Activated CD4-positive, CD25-positive, alpha-beta regulatory T cell (primary cell): ENCODE results near the gene TMPRSS11A.
A peak's percentile ranks its signal among the peaks of the same experiment; 100 is the strongest.

ENCODE experiments used
- DNase-seq, 4 experiments: peaks; one replicate each; lab custom pipeline; 2025; lab: John Stamatoyannopoulos, UW

TMPRSS11A gene

DNA sequence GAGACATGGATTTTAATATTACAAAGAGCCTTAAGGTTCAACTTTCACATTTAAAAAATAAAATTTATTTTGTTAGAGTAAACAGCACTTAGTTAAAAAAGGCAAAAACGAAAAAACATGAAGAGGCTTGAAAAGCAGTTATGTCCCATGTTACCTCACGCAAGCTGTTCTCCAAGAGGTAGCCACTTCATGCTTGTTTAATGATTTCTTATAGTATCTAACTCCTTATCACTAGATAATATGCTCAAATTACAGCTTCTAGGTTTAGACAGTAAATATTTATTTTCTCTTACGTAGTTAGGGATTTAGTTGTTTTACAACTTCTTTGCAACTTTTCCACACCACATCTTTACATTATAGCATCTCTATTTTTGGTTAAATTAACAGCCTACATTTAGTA lies 51.7 kb downstream of the TMPRSS11A start:
- DNase-seq = no peak

DNA sequence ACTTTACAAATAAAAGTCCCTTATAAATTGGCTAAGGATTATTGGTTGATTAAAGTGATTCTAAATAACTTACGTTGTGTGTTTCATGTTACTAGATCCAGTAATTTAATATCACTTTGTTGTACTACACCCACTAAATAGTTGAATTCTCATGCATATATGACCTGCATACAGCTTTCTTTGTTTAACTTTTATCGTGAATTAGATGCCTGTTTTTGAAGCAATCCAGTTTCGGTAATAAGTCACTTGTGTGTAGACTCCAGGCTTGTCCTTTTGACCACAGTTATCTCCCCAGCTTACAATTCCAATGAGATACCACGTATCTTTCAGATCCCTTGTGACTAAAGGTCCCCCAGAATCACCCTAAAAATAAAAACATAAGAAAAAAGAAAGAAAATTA lies 52.2 kb downstream of the TMPRSS11A start:
- no peak for DNase-seq

DNA sequence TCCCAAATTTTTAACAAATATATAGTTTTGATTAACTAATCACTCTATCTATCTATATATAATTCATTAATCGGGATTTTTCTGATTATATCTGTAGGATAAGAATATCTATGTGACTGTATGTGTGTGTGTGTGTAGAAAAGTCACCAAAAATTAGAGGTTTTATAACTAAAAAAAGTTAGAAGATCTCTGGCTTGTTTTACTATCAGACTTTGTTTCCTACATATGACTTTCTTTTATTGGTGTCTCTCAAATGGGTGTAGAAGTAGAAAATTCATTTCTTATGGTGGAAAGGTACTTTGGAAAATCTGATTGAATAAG lies 52.7 kb downstream of the TMPRSS11A start:
- DNase-seq = no peak

DNA sequence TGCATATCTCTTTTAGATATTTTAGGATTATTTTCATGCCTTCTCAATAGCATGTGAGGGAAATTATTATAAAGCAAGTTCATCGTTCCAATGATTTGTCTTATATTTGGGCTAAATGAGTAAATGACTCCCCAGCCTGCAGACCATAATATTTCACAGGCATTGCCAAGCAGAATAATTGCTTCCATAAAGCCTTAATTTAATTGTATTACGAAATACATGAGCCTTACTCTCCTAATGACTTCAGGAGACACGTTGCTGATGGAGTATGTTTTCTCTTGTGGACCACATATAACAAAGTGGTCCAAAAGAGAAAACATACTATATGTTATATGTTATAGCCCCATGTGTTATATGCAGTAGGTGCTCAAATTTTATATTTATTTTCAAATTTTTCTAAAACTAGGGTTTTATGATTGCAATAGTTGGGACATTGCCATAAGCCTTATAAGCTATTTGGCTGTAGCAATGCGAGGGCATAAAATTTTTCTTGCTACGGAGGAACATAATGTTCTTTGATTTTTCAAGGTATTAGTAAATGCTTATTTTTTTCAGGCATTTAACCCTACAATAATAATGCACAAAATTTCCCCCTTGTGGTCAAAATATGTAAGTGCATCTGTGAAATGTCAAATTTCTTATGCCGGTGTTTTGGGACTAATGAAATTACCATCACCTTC lies 53.2 kb downstream of the TMPRSS11A start:
- no peak for DNase-seq

DNA sequence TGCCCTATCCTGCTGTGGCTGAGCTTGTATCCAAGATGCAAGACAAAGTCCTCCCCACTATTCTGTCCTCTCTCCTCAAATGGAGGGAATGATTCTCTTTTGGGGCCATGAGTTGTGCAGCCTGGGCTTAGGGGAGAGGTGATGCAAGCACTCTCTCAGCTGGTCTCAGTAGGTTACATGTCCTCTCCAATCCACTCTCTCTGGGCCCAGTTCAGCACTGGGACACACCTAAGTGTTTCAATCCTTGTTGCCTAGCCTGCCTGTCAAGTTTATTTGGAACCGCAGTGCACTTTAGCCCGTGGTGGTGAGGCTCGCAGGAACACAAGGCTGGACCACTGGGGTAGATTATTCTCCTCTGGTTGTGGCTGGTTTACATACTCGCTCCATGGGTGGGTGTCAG lies 55.6 kb downstream of the TMPRSS11A start:
- DNase-seq = no peak

DNA sequence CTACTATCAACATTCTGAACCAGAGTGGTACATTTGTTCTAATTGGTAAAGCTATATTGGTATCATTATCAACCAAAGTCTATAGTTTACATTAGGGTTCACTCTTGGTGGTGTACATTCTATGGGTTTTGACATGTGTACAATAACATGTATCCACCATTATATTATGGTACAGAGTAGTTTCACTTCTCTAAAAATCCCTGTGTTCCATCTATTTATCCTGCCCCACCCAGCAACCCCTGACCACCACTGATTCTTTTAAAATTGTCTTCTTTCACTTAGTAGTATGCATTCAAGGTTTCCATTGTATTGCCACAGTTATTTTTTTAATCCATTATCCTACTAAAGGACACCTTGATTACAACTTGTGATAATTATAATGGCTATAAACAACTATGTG lies 64.2 kb downstream of the TMPRSS11A start:
- DNase-seq = no peak

DNA sequence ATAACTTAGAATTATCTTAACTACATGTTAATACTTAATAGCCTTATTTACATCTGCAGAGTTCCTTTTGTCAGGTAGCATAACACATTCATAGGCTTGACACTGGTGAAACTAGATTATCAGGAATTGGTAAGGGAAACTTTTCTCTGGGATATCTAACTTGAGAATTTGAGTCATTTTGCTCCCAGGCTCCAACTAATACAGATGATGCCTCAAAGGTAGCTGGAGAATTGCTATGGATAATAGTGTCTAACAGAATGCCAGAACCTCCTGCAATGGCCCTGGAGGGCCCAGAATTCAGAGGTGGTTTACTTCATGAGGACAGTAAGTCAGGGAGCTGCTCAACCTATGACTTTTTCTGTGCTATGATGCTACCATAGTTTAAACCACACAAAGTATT lies 65.6 kb downstream of the TMPRSS11A start:
- no peak for DNase-seq

DNA sequence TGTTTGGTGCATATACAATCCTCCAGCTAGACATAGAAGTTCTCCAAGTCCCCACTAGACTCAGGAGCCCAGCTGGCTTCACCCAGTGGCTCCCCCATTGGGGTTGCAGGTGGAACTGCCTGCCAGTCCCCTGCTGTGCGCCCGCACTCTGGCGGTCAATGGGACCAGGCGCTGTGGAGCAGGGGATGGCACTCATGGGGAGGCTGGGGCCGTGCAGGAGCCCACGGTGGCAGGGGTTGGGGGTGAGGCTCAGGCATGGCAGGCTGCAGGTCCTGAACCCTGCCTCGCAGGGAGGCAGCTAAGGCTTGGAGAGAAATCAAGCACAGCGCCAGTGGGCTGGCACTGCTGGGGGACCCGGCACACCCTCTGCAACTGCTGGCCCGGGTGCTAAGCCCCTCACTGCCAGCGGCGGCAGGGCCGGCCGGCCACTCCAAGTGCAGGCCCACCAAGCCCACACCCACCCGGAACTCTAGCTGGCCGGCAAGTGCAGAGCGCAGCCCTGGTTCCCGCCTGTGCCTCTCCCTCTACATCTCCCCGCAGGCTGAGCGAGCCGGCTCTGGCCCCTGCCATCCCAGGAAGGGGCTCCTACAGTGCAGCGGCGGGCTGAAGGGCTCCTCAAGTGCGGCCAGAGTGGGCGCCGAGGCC lies 66.8 kb downstream of the TMPRSS11A start:
- DNase-seq = peak in 1 of 4 experiments; percentile 1

DNA sequence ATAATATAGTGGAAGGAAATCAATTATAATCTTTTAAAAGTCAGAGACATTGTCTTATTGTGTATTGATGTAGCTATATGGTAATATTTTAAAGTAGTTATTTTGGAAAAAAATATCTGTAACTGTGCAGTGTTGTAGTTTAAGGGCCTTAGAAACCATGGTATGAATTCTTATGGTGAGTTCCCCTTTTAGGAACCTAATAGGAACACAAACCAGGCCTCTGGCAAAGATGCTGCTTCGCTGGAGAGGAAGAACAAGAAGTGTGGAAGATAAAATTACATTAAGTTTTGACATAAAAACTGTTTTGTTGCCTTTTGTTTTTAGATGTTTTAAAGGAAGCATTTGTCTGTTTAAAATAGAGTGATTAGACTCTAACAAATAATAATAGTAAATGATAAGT lies 68.6 kb downstream of the TMPRSS11A start:
- DNase-seq = no peak

DNA sequence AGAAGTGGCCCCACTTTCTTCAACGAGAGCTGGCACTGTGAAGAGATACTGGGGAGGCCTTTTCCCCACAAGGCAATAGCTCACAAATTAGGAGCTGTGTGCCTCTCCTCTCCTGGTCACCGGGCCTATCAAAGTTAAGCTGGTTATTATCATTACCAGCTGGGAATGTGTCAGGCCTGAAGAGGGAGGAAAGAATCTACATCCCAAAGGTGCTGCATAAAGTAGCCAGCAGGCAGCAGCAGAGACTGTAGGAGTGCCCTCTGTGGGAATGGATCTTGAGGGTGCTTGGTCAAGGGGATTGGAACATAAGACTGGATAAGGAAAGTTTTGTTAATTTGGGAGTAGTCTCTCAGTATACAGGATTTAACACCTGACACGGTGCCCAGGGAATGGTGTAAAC lies 70.4 kb downstream of the TMPRSS11A start:
- no peak for DNase-seq

DNA sequence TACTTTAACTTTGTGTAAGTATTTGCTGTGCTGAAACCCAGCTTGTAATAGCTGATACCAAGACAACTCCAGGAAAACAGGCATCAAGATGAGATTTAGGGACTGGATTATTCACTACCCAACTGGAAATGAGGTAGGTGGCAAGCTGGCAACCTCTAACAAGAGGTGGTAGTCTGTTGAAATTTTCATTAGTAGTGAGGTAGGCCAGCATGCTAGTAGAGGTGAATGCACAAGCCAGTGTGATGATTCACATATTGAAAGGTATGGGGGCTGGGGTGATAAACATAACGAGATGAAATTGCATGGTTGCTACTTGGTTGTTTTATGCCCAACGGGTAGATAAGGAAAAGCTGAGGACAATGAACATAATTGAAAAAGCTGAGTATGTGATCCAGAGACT lies 71.0 kb downstream of the TMPRSS11A start:
- no peak for DNase-seq

DNA sequence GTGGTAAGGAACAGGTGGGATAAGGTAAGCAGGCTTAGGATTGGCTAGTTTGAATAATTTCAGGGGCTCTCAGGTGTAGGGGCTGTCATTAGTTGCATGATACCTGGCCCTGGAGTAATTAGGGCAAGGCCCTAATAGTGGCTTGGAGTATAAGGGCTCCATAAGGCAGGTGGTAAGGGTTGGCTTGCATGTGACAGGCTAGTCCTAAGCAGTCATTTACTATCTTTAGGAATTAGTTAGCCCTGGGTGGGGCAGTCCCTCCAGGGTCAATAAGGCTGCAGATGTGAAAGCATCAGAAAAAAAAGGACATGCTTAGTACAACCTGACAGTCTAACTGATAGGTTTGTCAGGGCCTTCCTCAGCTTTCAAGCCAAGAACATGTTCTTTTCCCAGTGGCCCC lies 71.6 kb downstream of the TMPRSS11A start:
- DNase-seq = no peak

DNA sequence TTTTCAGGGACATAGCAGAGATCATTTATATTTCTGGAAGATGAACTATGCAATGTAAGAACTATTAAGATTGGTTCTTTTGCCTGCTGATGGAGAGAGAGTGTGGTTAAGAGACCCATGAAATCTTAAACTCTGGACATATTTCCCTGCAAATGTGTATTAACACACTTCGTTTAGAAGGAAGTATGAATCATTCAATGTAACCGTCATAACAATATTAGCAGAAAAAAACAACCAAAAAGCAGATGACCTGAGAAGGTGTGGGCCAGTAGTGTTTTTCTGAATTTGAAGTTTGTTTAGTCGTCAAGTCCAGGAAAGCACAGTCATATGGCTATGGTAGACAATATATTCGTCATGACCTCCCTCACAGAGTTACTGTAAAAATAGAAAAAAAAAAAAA lies 77.0 kb downstream of the TMPRSS11A start:
- no peak for DNase-seq

DNA sequence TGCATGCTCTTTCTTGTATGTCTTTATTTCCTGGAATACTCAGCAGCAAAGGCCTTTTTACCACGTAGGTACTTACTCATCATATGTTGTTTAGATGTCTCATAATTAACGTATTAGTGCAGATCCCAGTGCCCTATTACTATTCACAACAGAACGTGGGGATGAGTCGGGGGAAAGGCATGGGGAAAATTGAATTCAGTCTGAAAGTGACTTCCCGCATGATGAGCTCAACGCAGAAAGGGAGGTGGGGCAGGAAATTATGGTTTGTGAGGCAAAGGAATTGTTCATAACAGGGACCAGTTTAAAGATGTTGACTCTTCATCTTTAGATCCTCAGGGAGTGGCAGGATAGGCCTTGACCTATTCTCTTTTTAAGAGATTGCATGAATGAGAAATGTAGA lies 77.5 kb downstream of the TMPRSS11A start:
- no peak for DNase-seq

DNA sequence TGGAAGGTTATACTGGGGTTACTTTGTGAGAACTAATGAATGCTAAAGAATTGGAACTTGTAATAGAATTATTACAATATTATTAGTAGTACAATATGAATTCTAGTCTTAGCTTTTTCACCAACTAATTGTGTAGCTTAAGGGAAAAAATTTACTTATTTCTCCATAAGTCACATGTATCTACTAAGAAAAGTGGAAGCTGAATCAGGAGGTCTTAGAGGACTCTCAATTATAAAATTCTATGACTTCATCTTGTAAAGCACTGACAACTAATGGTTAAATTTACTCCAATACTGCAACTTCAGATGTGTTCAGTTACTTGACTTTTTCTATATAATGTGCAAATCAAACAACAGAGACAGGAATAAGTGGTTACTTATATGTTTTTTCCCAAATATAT lies 78.6 kb downstream of the TMPRSS11A start:
- DNase-seq = no peak

DNA sequence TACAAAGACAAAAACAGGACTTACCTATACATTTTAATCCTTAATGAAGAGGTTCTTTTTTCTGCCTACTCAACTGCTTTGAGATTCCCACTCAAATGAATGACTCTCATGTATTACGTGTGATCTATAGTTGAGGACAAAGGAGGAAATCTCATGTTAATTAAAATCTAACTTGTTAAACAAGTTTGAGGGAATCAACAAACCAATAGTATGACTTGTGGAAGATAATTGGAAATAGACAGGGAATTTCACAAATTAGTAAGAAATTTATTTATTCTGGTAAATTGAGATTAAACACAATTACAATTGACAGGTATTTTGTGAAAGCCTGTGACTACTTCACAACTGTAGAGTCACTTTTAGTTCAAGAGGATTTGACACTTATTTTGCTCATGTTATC lies 79.4 kb downstream of the TMPRSS11A start, which contains the start of gene TMPRSS11D:
TSS of gene TMPRSS11D (minus strand) at position 101 of the 400 bp plus-strand sequence. CDS start at position 32, 69 bp downstream.
- no peak for DNase-seq

DNA sequence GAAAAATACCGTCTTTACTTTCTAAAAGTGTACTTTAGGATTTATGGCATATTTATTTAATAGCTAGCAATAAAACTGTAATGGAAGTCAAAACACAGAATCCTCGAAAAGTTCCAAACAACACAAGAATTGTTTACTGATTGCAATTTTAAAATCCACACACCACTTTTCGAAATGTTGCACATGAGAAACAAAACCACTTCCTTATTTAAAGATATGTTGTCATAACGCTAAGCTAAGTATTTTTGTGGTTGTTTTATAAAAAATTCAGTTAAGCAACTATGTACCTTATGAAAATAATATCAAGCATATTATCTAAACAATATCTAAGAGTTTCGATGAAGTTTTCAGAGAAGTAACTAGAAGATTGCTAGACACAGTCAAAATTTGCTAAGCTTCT lies 79.8 kb downstream of the TMPRSS11A start:
- no peak for DNase-seq

DNA sequence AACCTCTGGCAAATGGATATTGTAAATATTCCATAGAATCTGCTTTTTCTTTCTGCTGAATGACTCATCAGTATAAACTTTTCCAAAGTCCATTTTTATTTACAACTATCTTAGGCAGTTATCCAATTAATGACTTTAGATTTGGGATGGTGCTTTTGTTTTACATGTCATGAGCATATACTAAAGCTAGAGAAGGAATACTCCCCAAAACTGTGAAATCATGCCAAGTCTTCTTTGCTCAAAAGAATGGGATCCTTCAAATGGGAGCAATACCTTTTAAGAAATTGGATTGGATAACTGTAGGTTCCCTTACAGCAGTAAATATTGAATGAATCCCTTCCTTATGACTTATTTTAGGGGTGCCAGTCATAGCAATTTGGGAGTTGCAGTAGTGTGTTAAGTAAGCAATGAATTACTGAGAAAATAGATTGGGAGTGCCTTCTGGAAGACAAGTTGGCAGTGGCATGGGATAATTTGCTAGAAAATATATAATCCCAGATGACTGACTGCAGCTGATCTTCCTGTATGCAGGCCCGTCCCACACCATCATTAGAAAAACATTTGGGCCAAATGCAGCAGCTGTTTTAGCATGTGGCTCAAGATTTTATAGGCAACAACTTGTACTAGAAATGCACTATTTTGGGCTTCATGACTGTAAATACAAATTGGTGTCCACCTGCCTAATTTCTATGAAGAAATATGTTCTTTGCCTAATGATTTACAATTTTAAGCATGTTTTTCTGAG lies 82.3 kb downstream of the TMPRSS11A start:
- no peak for DNase-seq

DNA sequence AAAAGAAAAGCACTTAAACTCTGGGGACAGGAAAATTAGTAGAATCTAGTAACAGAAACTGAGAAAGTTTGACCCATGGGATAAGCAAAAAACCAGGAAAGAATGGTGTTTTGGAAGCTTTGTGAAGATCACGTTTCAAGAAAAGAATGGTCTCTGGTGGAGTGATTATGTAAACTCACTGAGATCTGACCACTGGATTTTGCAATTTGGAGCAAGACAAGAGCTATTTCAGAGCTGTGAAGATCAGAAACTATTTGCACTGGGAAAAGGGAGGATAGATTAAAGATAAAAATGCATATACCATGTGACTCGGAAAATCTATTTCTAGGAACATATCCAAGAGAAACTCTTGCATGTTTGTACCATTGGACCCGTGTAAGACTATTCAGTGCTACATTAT lies 83.8 kb downstream of the TMPRSS11A start:
- DNase-seq = no peak

DNA sequence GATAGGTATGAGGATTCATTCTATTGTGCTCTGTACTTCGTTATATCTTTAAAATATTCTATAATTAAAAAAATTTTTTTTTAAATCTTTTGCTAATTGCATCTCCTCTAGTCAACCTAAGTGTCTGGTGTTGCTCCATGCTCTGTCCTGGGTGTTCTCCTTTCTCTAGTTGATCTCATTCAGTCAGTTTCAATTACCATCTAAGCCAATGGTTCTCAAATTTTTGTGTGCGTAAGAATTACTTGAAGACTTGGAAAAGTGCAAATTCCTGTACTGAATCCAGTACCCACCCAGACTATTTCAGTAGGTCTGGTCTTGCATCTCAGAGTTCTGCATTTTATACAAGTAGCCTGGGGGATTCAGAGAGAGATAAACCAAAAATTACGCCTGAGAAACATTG lies 86.2 kb downstream of the TMPRSS11A start:
- DNase-seq = no peak

DNA sequence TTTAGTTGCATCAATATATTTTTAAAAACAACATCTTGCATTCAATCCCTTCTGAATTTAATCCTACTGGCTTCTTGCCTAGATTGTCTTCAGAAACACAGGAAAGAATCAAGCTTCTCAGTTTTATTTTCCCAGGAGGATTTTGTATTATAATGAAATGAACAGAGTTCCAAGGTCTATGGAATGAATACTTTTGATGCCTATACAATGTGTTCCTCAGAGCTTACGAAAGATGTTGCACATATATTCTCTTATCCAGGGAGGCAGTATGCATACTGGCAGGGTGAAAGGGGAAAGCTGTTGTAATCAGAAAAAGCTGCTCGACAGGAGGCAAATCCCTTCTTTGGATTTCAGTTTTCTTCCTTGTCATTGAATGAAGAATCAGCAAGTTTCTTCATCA lies 88.3 kb downstream of the TMPRSS11A start:
- no peak for DNase-seq

DNA sequence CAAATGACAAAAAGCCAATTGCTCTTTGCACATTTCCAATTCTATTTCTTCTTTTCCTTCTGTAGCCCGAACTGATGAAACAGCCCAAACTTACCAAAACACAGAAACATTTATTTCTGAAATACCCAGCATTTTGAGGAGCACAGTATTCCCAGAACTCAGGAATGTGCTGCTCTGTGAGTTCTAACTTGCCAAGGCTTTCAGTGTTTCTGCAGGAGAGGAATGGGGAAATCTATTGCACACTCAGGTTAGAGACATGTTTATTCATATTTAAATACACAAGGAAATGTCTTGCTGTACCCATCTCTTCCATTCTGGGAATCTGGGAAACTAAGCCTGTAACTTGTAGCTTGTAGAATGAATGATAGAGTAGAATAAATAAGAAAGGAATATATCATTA lies 90.2 kb downstream of the TMPRSS11A start:
- no peak for DNase-seq

DNA sequence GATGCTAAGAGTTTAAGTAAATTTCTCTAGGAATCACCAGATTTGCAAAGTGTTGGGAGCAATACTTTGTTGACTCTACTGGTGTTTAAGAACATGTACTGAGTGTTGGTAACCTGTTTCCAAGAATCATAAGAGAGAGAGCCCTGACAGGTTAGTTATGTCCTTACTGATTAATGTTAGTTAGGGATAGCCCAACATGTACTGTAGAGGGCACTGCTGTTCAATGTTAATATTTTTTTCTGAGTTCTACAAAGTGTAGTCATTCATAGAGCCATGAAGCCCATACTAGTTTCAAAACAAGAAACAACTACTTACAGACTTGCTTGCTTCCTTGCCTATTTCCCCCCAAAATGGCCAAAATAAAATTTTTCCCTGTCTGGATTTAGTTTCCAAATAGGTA lies 91.4 kb downstream of the TMPRSS11A start:
- DNase-seq = no peak
